WTC11 (cell line): ENCODE measurements around the gene DMRTA1. TPM values are rescaled to one million over a fixed set of nuclear protein-coding genes. Genes with fewer than 3 reads are reported as not detected.
"Not testable (repeated sequence)": the region's sequence is repeated elsewhere in the genome, so short reads cannot be mapped to it uniquely, and the experiment has no call there.

Source experiments
- ATAC-seq: fragments of 200-7000 bp; cut with Tn5 transposase; 2 replicates; pipeline ENCODE4 v1.10.0; 2021; ENCODE audit warnings: mild to moderate bottlenecking, moderate library complexity
- CTCF ChIA-PET: fragments of 300-600 bp; sonication (Branson Sonifier 250); formaldehyde crosslinking; loops from one replicate; lab custom pipeline; 2021; ENCODE audit warnings: antibody characterized with exemption; lab: Charles Lee
- POLR2A ChIA-PET: fragments of 350-600 bp; sonication (Branson Sonifier 250); formaldehyde crosslinking; loops from one replicate; lab custom pipeline; 2021; ENCODE audit warnings: antibody characterized with exemption; lab: Charles Lee
- DNase-seq: peaks from one replicate; pipeline ENCODE4 v3.0.0; 2021; ENCODE audit warnings: low spot score
- H3K27ac Mint-ChIP-seq: 2 replicates; pipeline ENCODE4 v1.8.0; 2021; ENCODE audit warnings: mixed read lengths
- H3K27me3 Mint-ChIP-seq: 2 replicates; pipeline ENCODE4 v1.8.0; 2021; ENCODE audit warnings: low read depth, mild to moderate bottlenecking, moderate library complexity, mixed read lengths
- H3K36me3 Mint-ChIP-seq: 2 replicates; pipeline ENCODE4 v1.8.0; 2021; ENCODE audit warnings: mixed read lengths
- H3K4me1 Mint-ChIP-seq: 2 replicates; pipeline ENCODE4 v1.8.0; 2022; ENCODE audit warnings: mixed read lengths
- H3K4me3 Mint-ChIP-seq: 2 replicates; pipeline ENCODE4 v1.8.0; 2021; ENCODE audit warnings: mild to moderate bottlenecking, moderate library complexity, mixed read lengths
- H3K9me3 Mint-ChIP-seq: 2 replicates; pipeline ENCODE4 v1.8.0; 2021; ENCODE audit warnings: mixed read lengths
- ATF6 ChIP-seq: sonication (generic); formaldehyde crosslinking; IDR thresholded peaks from 2 replicates; pipeline ENCODE4 v1.8.1; 2023; ENCODE audit warnings: mild to moderate bottlenecking, missing genetic modification reagents
- ERG ChIP-seq: fragments of 250-450 bp; sonication (Bioruptor Pico); IDR thresholded peaks from 2 replicates; pipeline ENCODE4 v1.8.0; 2021; ENCODE audit warnings: mild to moderate bottlenecking
- GRHL2 ChIP-seq: fragments of 250-450 bp; sonication (Bioruptor Pico); IDR thresholded peaks from 2 replicates; pipeline ENCODE4 v1.8.0; 2022; ENCODE audit warnings: mild to moderate bottlenecking, moderate library complexity; ENCODE audit not compliant: insufficient replicate concordance, severe bottlenecking
- NFATC4 ChIP-seq: fragments of 250-450 bp; sonication (Bioruptor Pico); IDR thresholded peaks from 2 replicates; pipeline ENCODE4 v1.9.0; 2021; ENCODE audit warnings: mild to moderate bottlenecking
- PRRX2 ChIP-seq: fragments of 250-450 bp; sonication (Bioruptor Pico); IDR thresholded peaks from 2 replicates; pipeline ENCODE4 v1.8.0; 2021; ENCODE audit warnings: mild to moderate bottlenecking
- RORB ChIP-seq: fragments of 250-450 bp; sonication (Bioruptor Pico); IDR thresholded peaks from 2 replicates; pipeline ENCODE4 v1.9.0; 2021; ENCODE audit warnings: mild to moderate bottlenecking
- USF1 ChIP-seq: sonication (generic); formaldehyde crosslinking; IDR thresholded peaks from 2 replicates; pipeline ENCODE4 v1.8.0; 2022; ENCODE audit warnings: mild to moderate bottlenecking, missing genetic modification reagents
- ZBTB21 ChIP-seq: sonication (generic); formaldehyde crosslinking; IDR thresholded peaks from 2 replicates; pipeline ENCODE4 v1.8.1; 2023; ENCODE audit warnings: mild to moderate bottlenecking, missing genetic modification reagents, borderline replicate concordance
- ZNF219 ChIP-seq: sonication (generic); formaldehyde crosslinking; IDR thresholded peaks from 2 replicates; pipeline ENCODE4 v1.8.0; 2023; ENCODE audit warnings: missing genetic modification reagents, mild to moderate bottlenecking, borderline replicate concordance
- ZNF232 ChIP-seq: sonication (generic); formaldehyde crosslinking; IDR thresholded peaks from 2 replicates; pipeline ENCODE4 v1.8.0; 2022; ENCODE audit warnings: mild to moderate bottlenecking, missing genetic modification reagents
- ZNF317 ChIP-seq: sonication (generic); formaldehyde crosslinking; IDR thresholded peaks from 2 replicates; pipeline ENCODE4 v1.8.1; 2023; ENCODE audit warnings: low read depth, mild to moderate bottlenecking, moderate library complexity, missing genetic modification reagents, borderline replicate concordance
- ZNF532 ChIP-seq: fragments of 250-450 bp; sonication (Bioruptor Pico); IDR thresholded peaks from 2 replicates; pipeline ENCODE4 v1.9.0; 2021; ENCODE audit warnings: mild to moderate bottlenecking, borderline replicate concordance
- total RNA-seq: library from RNA; stranded (reverse); gene quantifications from 3 replicates; pipeline ENCODE4 v1.2.3, GENCODE V29; 2021
- TF ChIP-seq, protein P1 (sequence below): sonication (generic); formaldehyde crosslinking; conservative IDR thresholded peaks from 2 replicates; pipeline ENCODE4 v1.8.1; 2023; ENCODE audit warnings: mild to moderate bottlenecking, low read depth, missing genetic modification reagents, moderate library complexity

Gene DMRTA1
- total RNA-seq, 1 experiment from 2014 or later = 2.4 TPM

GRCh38 chr9:22433691-22434090, 12.9 kb upstream of the DMRTA1 start:
- TF ChIP-seq ZNF219 (CRISPR knock-in tag) = no peak
- TF ChIP-seq ATF6 (CRISPR knock-in tag) = no peak
- no peak for TF ChIP-seq ZNF317 (CRISPR knock-in tag)
- TF ChIP-seq, protein P1, sequence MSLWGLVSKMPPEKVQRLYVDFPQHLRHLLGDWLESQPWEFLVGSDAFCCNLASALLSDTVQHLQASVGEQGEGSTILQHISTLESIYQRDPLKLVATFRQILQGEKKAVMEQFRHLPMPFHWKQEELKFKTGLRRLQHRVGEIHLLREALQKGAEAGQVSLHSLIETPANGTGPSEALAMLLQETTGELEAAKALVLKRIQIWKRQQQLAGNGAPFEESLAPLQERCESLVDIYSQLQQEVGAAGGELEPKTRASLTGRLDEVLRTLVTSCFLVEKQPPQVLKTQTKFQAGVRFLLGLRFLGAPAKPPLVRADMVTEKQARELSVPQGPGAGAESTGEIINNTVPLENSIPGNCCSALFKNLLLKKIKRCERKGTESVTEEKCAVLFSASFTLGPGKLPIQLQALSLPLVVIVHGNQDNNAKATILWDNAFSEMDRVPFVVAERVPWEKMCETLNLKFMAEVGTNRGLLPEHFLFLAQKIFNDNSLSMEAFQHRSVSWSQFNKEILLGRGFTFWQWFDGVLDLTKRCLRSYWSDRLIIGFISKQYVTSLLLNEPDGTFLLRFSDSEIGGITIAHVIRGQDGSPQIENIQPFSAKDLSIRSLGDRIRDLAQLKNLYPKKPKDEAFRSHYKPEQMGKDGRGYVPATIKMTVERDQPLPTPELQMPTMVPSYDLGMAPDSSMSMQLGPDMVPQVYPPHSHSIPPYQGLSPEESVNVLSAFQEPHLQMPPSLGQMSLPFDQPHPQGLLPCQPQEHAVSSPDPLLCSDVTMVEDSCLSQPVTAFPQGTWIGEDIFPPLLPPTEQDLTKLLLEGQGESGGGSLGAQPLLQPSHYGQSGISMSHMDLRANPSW (CRISPR knock-in tag) = no peak
- TF ChIP-seq USF1 = no peak
- no peak for TF ChIP-seq RORB
- no peak for TF ChIP-seq PRRX2
- TF ChIP-seq ZNF232 (CRISPR knock-in tag) = no peak
- no peak for TF ChIP-seq NFATC4
- Mint-ChIP-seq H3K4me1 (peaks cover 20% of the 10 kb centered on the region), H3K36me3 (no peaks in the 10 kb centered on the region), H3K27ac (no peak overlapping the region), H3K4me3 (no peak overlapping the region), H3K27me3 (no peaks in the 10 kb centered on the region), H3K9me3 (peaks cover 7% of the 10 kb centered on the region)
- no peak for ATAC-seq
- CTCF ChIA-PET = no interaction called here
- POLR2A ChIA-PET = no interaction called here
- DNase-seq = no peak

- H3K36me3 Mint-ChIP-seq, CTCF ChIA-PET, POLR2A ChIA-PET, H3K4me1 Mint-ChIP-seq, H3K4me3 Mint-ChIP-seq, H3K27ac Mint-ChIP-seq, ATAC-seq, DNase-seq, H3K27me3 Mint-ChIP-seq: not testable (repeated sequence)
- peaks cover 13% of the 10 kb centered on the region for H3K9me3 Mint-ChIP-seq
Observed at GRCh38 chr9:22435252-22435651, 11.4 kb upstream of the DMRTA1 start.

GRCh38 chr9:22437461-22438067, 9.1 kb upstream of the DMRTA1 start:
- H3K27ac Mint-ChIP-seq, POLR2A ChIA-PET, CTCF ChIA-PET, H3K4me3 Mint-ChIP-seq, H3K27me3 Mint-ChIP-seq, H3K4me1 Mint-ChIP-seq, H3K36me3 Mint-ChIP-seq, DNase-seq, ATAC-seq: not testable (repeated sequence)
- H3K9me3 Mint-ChIP-seq = peaks cover 24% of the 10 kb centered on the region

GRCh38 chr9:22440841-22441240, 5.8 kb upstream of the DMRTA1 start:
- Mint-ChIP-seq H3K4me1 (0 out of 2 replicates have a peak, but pooled peaks cover 3% of the 10 kb centered on the region), H3K9me3 (peaks cover 17% of the 10 kb centered on the region), H3K4me3 (no peak overlapping the region), H3K27ac (no peak overlapping the region), H3K36me3 (peaks cover 4% of the 10 kb centered on the region; the same call in 1 of the 2 replicates), H3K27me3 (peaks cover 7% of the 10 kb centered on the region)
- DNase-seq (no peak), ATAC-seq (no peak)
- ChIA-PET POLR2A (no interaction called here), CTCF (interaction anchor here (2.9 kb wide), 1 partner anchor 12 kb away, joined by 6 read pairs; no protein-coding TSS in a partner anchor)
- TF ChIP-seq ZBTB21 (CRISPR knock-in tag) = no peak
- TF ChIP-seq ZNF317 (CRISPR knock-in tag) = no peak
- no peak for TF ChIP-seq ZNF532 (CRISPR knock-in tag)
- no peak for TF ChIP-seq GRHL2 (CRISPR knock-in tag)
- no peak for TF ChIP-seq ERG (CRISPR knock-in tag)
